Osteocyte (in vitro differentiated cells): ENCODE data around the gene IRF6. TPM values are rescaled to one million over a fixed set of nuclear protein-coding genes. Genes with fewer than 3 reads are reported as not detected.

ENCODE experiments used
- DNase-seq: peaks from one replicate; pipeline ENCODE4 v3.0.0; 2021; ENCODE audit warnings: mixed read lengths; ENCODE audit not compliant: unreplicated experiment; ENCODE audit errors: extremely low spot score
- H3K27ac Mint-ChIP-seq: one replicate; pipeline ENCODE4 v1.8.0; 2021; ENCODE audit warnings: mild to moderate bottlenecking, mixed read lengths; ENCODE audit not compliant: unreplicated experiment
- H3K27me3 Mint-ChIP-seq: one replicate; pipeline ENCODE4 v1.8.0; 2021; ENCODE audit warnings: mixed read lengths; ENCODE audit not compliant: unreplicated experiment
- H3K36me3 Mint-ChIP-seq: one replicate; pipeline ENCODE4 v1.8.0; 2021; ENCODE audit warnings: mixed read lengths; ENCODE audit not compliant: unreplicated experiment
- H3K4me1 Mint-ChIP-seq: one replicate; pipeline ENCODE4 v1.8.0; 2021; ENCODE audit warnings: mixed read lengths; ENCODE audit not compliant: unreplicated experiment
- H3K4me3 Mint-ChIP-seq: one replicate; pipeline ENCODE4 v1.8.0; 2021; ENCODE audit warnings: mild to moderate bottlenecking, moderate library complexity, mixed read lengths; ENCODE audit not compliant: unreplicated experiment
- H3K9me3 Mint-ChIP-seq: one replicate; pipeline ENCODE4 v1.8.0; 2021; ENCODE audit warnings: mixed read lengths; ENCODE audit not compliant: unreplicated experiment
- total RNA-seq: library from RNA; stranded (reverse); gene quantifications from 2 replicates; pipeline ENCODE4 v1.2.1, GENCODE V29; 2021
- TF ChIP-seq, protein P1 (sequence below): fragments of 200-600 bp; sonication (generic); IDR thresholded peaks from 2 replicates; pipeline ENCODE4 v1.5.0; 2021; ENCODE audit warnings: antibody characterized with exemption, mild to moderate bottlenecking, moderate library complexity

IRF6 gene
- total RNA-seq, 1 donor from 2014 or later, result not detected

- no peak overlapping the region for H3K4me3 Mint-ChIP-seq
- H3K27me3 Mint-ChIP-seq, result peaks cover 18% of the 10 kb centered on the region
- TF ChIP-seq, protein P1, sequence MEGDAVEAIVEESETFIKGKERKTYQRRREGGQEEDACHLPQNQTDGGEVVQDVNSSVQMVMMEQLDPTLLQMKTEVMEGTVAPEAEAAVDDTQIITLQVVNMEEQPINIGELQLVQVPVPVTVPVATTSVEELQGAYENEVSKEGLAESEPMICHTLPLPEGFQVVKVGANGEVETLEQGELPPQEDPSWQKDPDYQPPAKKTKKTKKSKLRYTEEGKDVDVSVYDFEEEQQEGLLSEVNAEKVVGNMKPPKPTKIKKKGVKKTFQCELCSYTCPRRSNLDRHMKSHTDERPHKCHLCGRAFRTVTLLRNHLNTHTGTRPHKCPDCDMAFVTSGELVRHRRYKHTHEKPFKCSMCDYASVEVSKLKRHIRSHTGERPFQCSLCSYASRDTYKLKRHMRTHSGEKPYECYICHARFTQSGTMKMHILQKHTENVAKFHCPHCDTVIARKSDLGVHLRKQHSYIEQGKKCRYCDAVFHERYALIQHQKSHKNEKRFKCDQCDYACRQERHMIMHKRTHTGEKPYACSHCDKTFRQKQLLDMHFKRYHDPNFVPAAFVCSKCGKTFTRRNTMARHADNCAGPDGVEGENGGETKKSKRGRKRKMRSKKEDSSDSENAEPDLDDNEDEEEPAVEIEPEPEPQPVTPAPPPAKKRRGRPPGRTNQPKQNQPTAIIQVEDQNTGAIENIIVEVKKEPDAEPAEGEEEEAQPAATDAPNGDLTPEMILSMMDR, result no peak
- no peaks in the 10 kb centered on the region for H3K36me3 Mint-ChIP-seq
- H3K4me1 Mint-ChIP-seq, result no peaks in the 10 kb centered on the region
- no peak overlapping the region for H3K27ac Mint-ChIP-seq
- DNase-seq, result no peak
- no peaks in the 10 kb centered on the region for H3K9me3 Mint-ChIP-seq
Observed at GRCh38 chr1:209767096-209767495, 38.8 kb downstream of the IRF6 start.

- H3K27ac Mint-ChIP-seq, result no peak overlapping the region
- no peak for DNase-seq
- H3K9me3 Mint-ChIP-seq, result no peaks in the 10 kb centered on the region
- no peaks in the 10 kb centered on the region for H3K36me3 Mint-ChIP-seq
- H3K27me3 Mint-ChIP-seq, result peaks cover 26% of the 10 kb centered on the region
- no peaks in the 10 kb centered on the region for H3K4me1 Mint-ChIP-seq
- TF ChIP-seq, protein P1, result no peak
- H3K4me3 Mint-ChIP-seq, result no peak overlapping the region
Observed at GRCh38 chr1:209766051-209766450, 39.9 kb downstream of the IRF6 start.

- DNase-seq, result no peak
- Mint-ChIP-seq H3K27me3 (peaks cover 53% of the 10 kb centered on the region), H3K9me3 (no peaks in the 10 kb centered on the region), H3K27ac (no peak overlapping the region), H3K36me3 (no peaks in the 10 kb centered on the region), H3K4me1 (peaks cover 7% of the 10 kb centered on the region), H3K4me3 (no peak overlapping the region)
- TF ChIP-seq, protein P1, result no peak
Observed at GRCh38 chr1:209761011-209761635, 44.8 kb downstream of the IRF6 start.

GRCh38 chr1:209759829-209760359 is 46.0 kb downstream of the IRF6 start:
- Mint-ChIP-seq H3K4me3 (no peak overlapping the region), H3K27ac (no peak overlapping the region), H3K27me3 (peaks cover 65% of the 10 kb centered on the region), H3K36me3 (no peaks in the 10 kb centered on the region), H3K4me1 (peaks cover 7% of the 10 kb centered on the region), H3K9me3 (no peaks in the 10 kb centered on the region)
- TF ChIP-seq, protein P1, result no peak
- no peak for DNase-seq

- Mint-ChIP-seq H3K27me3 (peaks cover 71% of the 10 kb centered on the region), H3K4me3 (no peak overlapping the region), H3K27ac (no peak overlapping the region), H3K4me1 (peaks cover 7% of the 10 kb centered on the region), H3K9me3 (no peaks in the 10 kb centered on the region), H3K36me3 (no peaks in the 10 kb centered on the region)
- TF ChIP-seq, protein P1, result no peak
- DNase-seq, result no peak
Observed at GRCh38 chr1:209758400-209758799, 47.5 kb downstream of the IRF6 start.
